Endothelial cell of umbilical vein (primary cell): ENCODE measurements around the gene DENND1A. TPM values are rescaled to one million over a fixed set of nuclear protein-coding genes. Genes with fewer than 3 reads are reported as not detected.

Experiments used
- BruUV-seq: library from RNA; stranded (reverse); fragments of 400-500 nt; replicated peaks from 2 replicates; lab custom pipeline; 2021; lab: Mats Ljungman, UMichigan
- CTCF ChIA-PET: fragments of 300-600, 350-600 bp; sonication (Branson Sonifier 250); formaldehyde crosslinking; loops from one replicate; lab custom pipeline; 2021; ENCODE audit warnings: antibody characterized with exemption, inconsistent platforms; lab: Charles Lee
- POLR2A ChIA-PET: fragments of 300-600, 350-600 bp; sonication (Branson Sonifier 250); formaldehyde crosslinking; loops from one replicate; lab custom pipeline; 2021; ENCODE audit warnings: antibody characterized with exemption, inconsistent platforms; lab: Charles Lee
- DNase-seq: peaks from one replicate; pipeline ENCODE4 v3.0.0-alpha.2; 2011; ENCODE audit warnings: low read depth, low spot score
- FAIRE-seq: peaks from 2 replicates; lab custom pipeline; 2011; peaks lifted over from hg19 to GRCh38; lab: Jason Lieb, UNC
- H2AFZ ChIP-seq: 2 replicates; pipeline ENCODE4 v1.6.0; 2012; ENCODE audit warnings: low read depth, low read length, control low read depth, inconsistent platforms
- H3K27ac ChIP-seq: 2 replicates; pipeline ENCODE4 v1.5.1; 2011; ENCODE audit warnings: low read depth, mild to moderate bottlenecking, control low read depth, low read length, moderate library complexity; ENCODE audit not compliant: insufficient read depth
- H3K27me3 ChIP-seq, 2 experiments: 2 replicates each; pipeline versions ENCODE4 v1.6.0 to v1.6.1; 2011; ENCODE audit warnings: low read length in 2 of 2, mixed read lengths in 1 of 2; ENCODE audit not compliant: control insufficient read depth in 2 of 2, insufficient read depth in 2 of 2
- H3K36me3 ChIP-seq, 2 experiments: 2 replicates in 1 of 2; 3 replicates in 1 of 2; pipeline ENCODE4 v1.5.1; 2011; ENCODE audit warnings: low read length in 2 of 2, mild to moderate bottlenecking in 1 of 2, moderate library complexity in 1 of 2; ENCODE audit not compliant: control insufficient read depth in 2 of 2, insufficient read depth in 2 of 2; ENCODE audit errors: extremely low read depth in 1 of 2
- H3K4me1 ChIP-seq: 3 replicates; pipeline ENCODE4 v1.5.1; 2011; ENCODE audit warnings: mild to moderate bottlenecking, low read length; ENCODE audit not compliant: control insufficient read depth, insufficient read depth; ENCODE audit errors: extremely low read depth
- H3K4me2 ChIP-seq: 2 replicates; pipeline ENCODE4 v1.6.1; 2011; ENCODE audit warnings: low read length, control low read depth, mixed read lengths; ENCODE audit not compliant: insufficient read depth
- H3K4me3 ChIP-seq, 3 experiments: fragments of 200-600 bp in 1 of 3; sonication (generic), shearing (Covaris generic) in 1 of 3; replicated peaks in 1 of 3; 2 replicates each; pipeline ENCODE4 v1.5.1; 2011 to 2016; ENCODE audit warnings: control low read depth in 3 of 3, low read length in 3 of 3, mild to moderate bottlenecking in 2 of 3, inconsistent platforms in 1 of 3, low read depth in 1 of 3, moderate library complexity in 1 of 3; ENCODE audit not compliant: insufficient read depth in 1 of 3
- H3K79me2 ChIP-seq: 2 replicates; pipeline ENCODE4 v1.6.0; 2012; ENCODE audit warnings: low read length, inconsistent platforms; ENCODE audit not compliant: control insufficient read depth, insufficient read depth
- H3K9ac ChIP-seq: replicated peaks from 2 replicates; pipeline ENCODE3; 2011; ENCODE audit warnings: low read length, control low read depth; ENCODE audit not compliant: insufficient read depth; ENCODE audit errors: extremely low read depth
- H3K9me1 ChIP-seq: replicated peaks from 3 replicates; pipeline ENCODE4 v1.6.0; 2011; ENCODE audit warnings: mild to moderate bottlenecking, low read length; ENCODE audit not compliant: control insufficient read depth, insufficient read depth; ENCODE audit errors: extremely low read depth
- H3K9me3 ChIP-seq: replicated peaks from 2 replicates; pipeline ENCODE4 v1.5.1; 2012; ENCODE audit warnings: low read length, inconsistent platforms; ENCODE audit not compliant: control insufficient read depth, insufficient read depth
- H4K20me1 ChIP-seq: replicated peaks from 2 replicates; pipeline ENCODE3; 2011; ENCODE audit warnings: mild to moderate bottlenecking, low read length; ENCODE audit not compliant: control insufficient read depth, insufficient read depth; ENCODE audit errors: extremely low read depth
- EZH2 ChIP-seq: IDR thresholded peaks from 2 replicates; pipeline ENCODE4 v1.6.1; 2012; ENCODE audit warnings: borderline replicate concordance, low read depth, mild to moderate bottlenecking, moderate library complexity, low read length, inconsistent platforms; ENCODE audit not compliant: severe bottlenecking
- FOS ChIP-seq: IDR thresholded peaks from 2 replicates; pipeline ENCODE4 v1.6.1; 2011; ENCODE audit warnings: mild to moderate bottlenecking, low read length, moderate library complexity, borderline replicate concordance; ENCODE audit not compliant: insufficient read depth
- GATA2 ChIP-seq: IDR thresholded peaks from 2 replicates; pipeline ENCODE4 v1.7.0; 2011; ENCODE audit warnings: low read depth, mild to moderate bottlenecking, moderate library complexity, mixed read lengths, low read length; ENCODE audit not compliant: insufficient read length, insufficient read depth
- JUN ChIP-seq: IDR thresholded peaks from 2 replicates; pipeline ENCODE4 v1.6.1; 2011; ENCODE audit warnings: borderline replicate concordance, low read depth; ENCODE audit not compliant: insufficient read length, insufficient read depth
- MAX ChIP-seq: IDR thresholded peaks from 2 replicates; pipeline ENCODE4 v1.6.1; 2011; ENCODE audit not compliant: insufficient read depth, insufficient read length
- MYC ChIP-seq: IDR thresholded peaks from one replicate; pipeline ENCODE4 v1.6.1; 2011; ENCODE audit warnings: mild to moderate bottlenecking, low read depth, low read length
- POLR2A ChIP-seq: IDR thresholded peaks from 2 replicates; pipeline ENCODE4 v1.6.1; 2012; ENCODE audit warnings: low read depth, mild to moderate bottlenecking, control low read depth, low read length
- POLR2AphosphoS5 ChIP-seq: IDR thresholded peaks from 2 replicates; pipeline ENCODE4 v1.6.1; 2012; ENCODE audit warnings: low read depth, mild to moderate bottlenecking, control low read depth, low read length, moderate library complexity; ENCODE audit not compliant: insufficient read depth
- dilution Hi-C: fragments of 300-500 bp; cut with MboI; formaldehyde crosslinking; loops from one replicate; pipeline ENCODE4 v1.15.0; 2019; ENCODE audit warnings: low sequenced_read_pairs; ENCODE audit not compliant: extremely low pct_ligation_motif_present
- intact Hi-C: fragments of 100-400 bp; cut with micrococcal nuclease; formaldehyde crosslinking; loops from one replicate; pipeline ENCODE4 v1.10.0; 2022
- polyA plus RNA-seq, 4 experiments: library from polyadenylated mRNA; depleted of rRNA in 3 of 4; stranded (reverse) in 3 of 4; unstranded in 1 of 4; fragments of >200 nt; gene quantifications; 2 replicates each; pipeline versions ENCODE4 v1.2.1 to v1.2.3, GENCODE V29; 2011 to 2012; ENCODE audit warnings: missing spikeins in 1 of 4
- total RNA-seq: library from RNA; stranded (reverse); gene quantifications from 2 replicates; pipeline ENCODE4 v1.2.3, GENCODE V29; 2021
- TF ChIP-seq, protein P1 (sequence below), 2 donors: IDR thresholded peaks; 1 replicate in 1 of 2; 2 replicates in 1 of 2; pipeline ENCODE4 v1.5.1; 2011; ENCODE audit warnings: low read length in 2 of 2, mild to moderate bottlenecking in 2 of 2, moderate library complexity in 2 of 2, control low read depth in 1 of 2, inconsistent platforms in 1 of 2, low read depth in 1 of 2; ENCODE audit not compliant: insufficient read depth in 1 of 2; ENCODE audit errors: extremely low read depth in 1 of 2

Gene DENND1A
- total and polyA plus RNA-seq, 2 donors (not counting 3 experiments of a cell fraction or from before 2014, with no cell fraction given) = 18.5 to 24.5 TPM

GRCh38 chr9:123513554-123513953 is 416.4 kb downstream of the DENND1A start:
- DNase-seq (no peak), FAIRE-seq (no peak)
- no peaks in the 10 kb centered on the region for H3K9me3 ChIP-seq
- ChIA-PET POLR2A (no interaction called here), CTCF (no interaction called here)
- TF ChIP-seq POLR2AphosphoS5 (no peak), JUN (no peak), POLR2A (no peak), GATA2 (no peak), MAX (no peak), EZH2 (no peak), MYC (no peak), FOS (no peak)
- TF ChIP-seq, protein P1, sequence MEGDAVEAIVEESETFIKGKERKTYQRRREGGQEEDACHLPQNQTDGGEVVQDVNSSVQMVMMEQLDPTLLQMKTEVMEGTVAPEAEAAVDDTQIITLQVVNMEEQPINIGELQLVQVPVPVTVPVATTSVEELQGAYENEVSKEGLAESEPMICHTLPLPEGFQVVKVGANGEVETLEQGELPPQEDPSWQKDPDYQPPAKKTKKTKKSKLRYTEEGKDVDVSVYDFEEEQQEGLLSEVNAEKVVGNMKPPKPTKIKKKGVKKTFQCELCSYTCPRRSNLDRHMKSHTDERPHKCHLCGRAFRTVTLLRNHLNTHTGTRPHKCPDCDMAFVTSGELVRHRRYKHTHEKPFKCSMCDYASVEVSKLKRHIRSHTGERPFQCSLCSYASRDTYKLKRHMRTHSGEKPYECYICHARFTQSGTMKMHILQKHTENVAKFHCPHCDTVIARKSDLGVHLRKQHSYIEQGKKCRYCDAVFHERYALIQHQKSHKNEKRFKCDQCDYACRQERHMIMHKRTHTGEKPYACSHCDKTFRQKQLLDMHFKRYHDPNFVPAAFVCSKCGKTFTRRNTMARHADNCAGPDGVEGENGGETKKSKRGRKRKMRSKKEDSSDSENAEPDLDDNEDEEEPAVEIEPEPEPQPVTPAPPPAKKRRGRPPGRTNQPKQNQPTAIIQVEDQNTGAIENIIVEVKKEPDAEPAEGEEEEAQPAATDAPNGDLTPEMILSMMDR (IDR thresholded peaks at IDR 0.05; ENCODE audit: extremely low read depth in 1 of 2, insufficient read depth in 1 of 2, low read depth in 1 of 2, low read length in 2 of 2) = no peak
- no peaks in the 10 kb centered on the region for H4K20me1 ChIP-seq
- no peak overlapping the region for H3K4me2 ChIP-seq
- BruUV-seq = no TSS peak
- H3K27me3 ChIP-seq = no peaks in the 10 kb centered on the region
- H3K27ac ChIP-seq = no peak overlapping the region
- no peaks in the 10 kb centered on the region for H3K4me1 ChIP-seq
- no peaks in the 10 kb centered on the region for H3K79me2 ChIP-seq
- no peak overlapping the region for H3K9ac ChIP-seq
- no peaks in the 10 kb centered on the region for H3K36me3 ChIP-seq
- no peak overlapping the region for H2AFZ ChIP-seq
- intact Hi-C loops (no loop called here), dilution Hi-C loops (no loop called here)
- H3K9me1 ChIP-seq = no peaks in the 10 kb centered on the region
- H3K4me3 ChIP-seq = no peak overlapping the region
